Middle frontal gyrus (tissue), 1 donor: ENCODE results near the gene CYB5R3.

Source experiments
- DNase-seq: peaks from one replicate; pipeline ENCODE4 v3.0.0-alpha.2; 2015; ENCODE audit warnings: low spot score; ENCODE audit errors: extremely low spot score

The CYB5R3 gene

GRCh38 chr22:42645938-42646568, 3.1 kb downstream of the CYB5R3 start:
- no peak for DNase-seq

- no peak for DNase-seq
Measured at GRCh38 chr22:42645341-42645937, 3.8 kb downstream of the CYB5R3 start.

GRCh38 chr22:42644422-42645340, 4.5 kb downstream of the CYB5R3 start:
- DNase-seq: no peak

GRCh38 chr22:42643634-42644421, 5.4 kb downstream of the CYB5R3 start:
- DNase-seq: no peak

GRCh38 chr22:42642806-42643633, 6.2 kb downstream of the CYB5R3 start:
- DNase-seq: no peak

GRCh38 chr22:42641801-42642413, 7.3 kb downstream of the CYB5R3 start:
- DNase-seq: no peak

- no peak for DNase-seq
Measured at GRCh38 chr22:42639541-42640241, 9.5 kb downstream of the CYB5R3 start.

GRCh38 chr22:42637555-42637954, 11.6 kb downstream of the CYB5R3 start:
- no peak for DNase-seq

- DNase-seq: no peak
Measured at GRCh38 chr22:42636506-42636905, 12.7 kb downstream of the CYB5R3 start.

GRCh38 chr22:42635531-42635930, 13.7 kb downstream of the CYB5R3 start:
- no peak for DNase-seq

- no peak for DNase-seq
Measured at GRCh38 chr22:42633013-42633412, 16.2 kb downstream of the CYB5R3 start.

GRCh38 chr22:42632096-42632495, 17.1 kb downstream of the CYB5R3 start:
- DNase-seq: no peak

GRCh38 chr22:42630901-42631602, 18.1 kb downstream of the CYB5R3 start:
- DNase-seq: no peak

GRCh38 chr22:42630211-42630610, 19.0 kb downstream of the CYB5R3 start:
- DNase-seq: no peak

- DNase-seq: no peak
Measured at GRCh38 chr22:42627981-42628380, 21.2 kb downstream of the CYB5R3 start.

GRCh38 chr22:42626951-42627625, 22.1 kb downstream of the CYB5R3 start:
- no peak for DNase-seq

GRCh38 chr22:42626431-42626830, 22.8 kb downstream of the CYB5R3 start:
- DNase-seq: no peak

GRCh38 chr22:42625416-42625815, 23.8 kb downstream of the CYB5R3 start:
- no peak for DNase-seq
